Measurements from ENCODE around the gene RPL35. TPM values are rescaled to one million over a fixed set of nuclear protein-coding genes. Genes with fewer than 3 reads are reported as not detected.

Gene RPL35
- total RNA-seq = 838 TPM

GRCh38 chr9:124861342-124862229 is at the start of gene RPL35, which contains the start of gene ARPC5L:
Gene RPL35 (minus strand): TSS chr9:124861957. CDS start chr9:124861912, 45 bp downstream.
Gene ARPC5L (plus strand): TSS chr9:124862130. CDS start chr9:124869291, 7,161 bp downstream.

DNA sequence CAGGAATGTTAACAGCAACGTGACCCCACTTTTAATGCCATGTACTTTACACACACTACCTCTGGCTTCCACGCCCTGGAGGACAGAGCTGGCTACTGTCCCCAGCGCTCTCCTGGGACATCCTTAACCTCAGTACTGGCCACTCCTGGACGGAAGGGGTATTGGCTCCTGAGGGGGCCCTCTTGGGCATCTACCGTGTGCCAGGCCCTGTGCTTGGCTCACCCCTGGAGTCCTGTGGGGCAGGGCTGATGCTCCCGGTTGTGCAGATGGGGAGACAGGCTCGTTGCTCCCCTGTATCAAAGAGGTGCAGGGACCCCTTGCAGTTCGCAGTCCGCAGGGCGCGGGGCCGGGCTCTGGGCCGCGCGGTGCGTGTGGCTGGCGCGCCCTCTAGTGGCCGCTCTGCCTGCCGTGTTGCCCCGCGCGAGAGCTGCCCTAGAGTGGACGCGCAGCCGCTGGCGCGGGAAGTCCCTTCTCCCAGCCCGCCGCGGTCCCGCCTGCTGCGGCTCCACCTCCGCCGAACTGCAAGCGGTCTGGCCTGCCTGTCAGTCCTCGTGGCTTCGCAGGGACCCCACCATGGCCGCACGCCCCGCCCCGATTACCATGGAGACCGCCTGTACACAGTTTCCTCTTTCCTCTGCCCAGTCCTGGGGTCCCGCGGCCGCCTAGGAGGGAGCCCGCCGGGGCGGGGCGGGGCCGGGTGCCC is 8.8 kb downstream of the RPL35 start, which contains the start of gene WDR38:
Gene WDR38, plus strand, starts transcription at position 632 of the 703 bp plus-strand sequence. CDS start 72 bp downstream, outside the sequence.

Small RNA genes within 50 kb of the gene (small RNA-seq; reads per million reads assigned to genes)
- gene RNU4-82P = not detected

Other genes with a start within 250 kb of the RPL35 start
- gene NR6A1, start 90.6 kb downstream of the RPL35 start, total RNA-seq = 2.5 TPM
- gene OLFML2A, start 84.8 kb downstream of the RPL35 start, total RNA-seq = 2.3 TPM
- gene WDR38, start 8.5 kb downstream of the RPL35 start, total RNA-seq = 2.1 TPM
- gene ARPC5L, start 173 bp upstream of the RPL35 start, total RNA-seq = 17.8 TPM
- gene GOLGA1, start 79.1 kb upstream of the RPL35 start, total RNA-seq = 29.1 TPM

Data from diencephalon (tissue), 1 donor.